Kidney (tissue), 14 donors: ENCODE data around the gene JAKMIP1. TPM values are rescaled to one million over a fixed set of nuclear protein-coding genes. Genes with fewer than 3 reads are reported as not detected.
A peak's percentile ranks its signal among the peaks of the same experiment; 100 is the strongest.

Source experiments
- DNase-seq, 5 donors: peaks; one replicate each; pipeline ENCODE4 v3.0.0-alpha.2; 2013 to 2020
- FAIRE-seq: peaks from 2 replicates; lab custom pipeline; 2012; peaks lifted over from hg19 to GRCh38; lab: Jason Lieb, UNC
- H3K27ac ChIP-seq, 2 donors: one replicate each; pipeline ENCODE4 v1.7.0; 2013; ENCODE audit warnings: low read depth in 2 of 2, low read length in 2 of 2, inconsistent platforms in 1 of 2
- H3K27me3 ChIP-seq: one replicate; pipeline ENCODE4 v1.7.1; 2013; ENCODE audit warnings: low read length, inconsistent platforms; ENCODE audit not compliant: control insufficient read depth, insufficient read depth
- H3K36me3 ChIP-seq, 3 donors: one replicate each; pipeline versions ENCODE4 v1.7.0 to v1.7.1; 2013; ENCODE audit warnings: low read length in 3 of 3, control low read depth in 1 of 3, inconsistent platforms in 1 of 3; ENCODE audit not compliant: insufficient read depth in 3 of 3, control insufficient read depth in 2 of 3
- H3K4me1 ChIP-seq, 3 donors: one replicate each; pipeline versions ENCODE4 v1.7.0 to v1.7.1; 2013; ENCODE audit warnings: low read length in 3 of 3, inconsistent platforms in 1 of 3, low read depth in 1 of 3; ENCODE audit not compliant: control insufficient read depth in 2 of 3, insufficient read depth in 2 of 3
- H3K4me3 ChIP-seq, 3 donors: one replicate each; pipeline versions ENCODE4 v1.7.0 to v1.8.1; 2013; ENCODE audit warnings: low read length in 3 of 3, control low read depth in 1 of 3, inconsistent platforms in 1 of 3
- H3K9ac ChIP-seq, 3 donors: one replicate each; pipeline versions ENCODE4 v1.7.0 to v1.7.1; 2013; ENCODE audit warnings: low read length in 3 of 3, control low read depth in 1 of 3, inconsistent platforms in 1 of 3
- H3K9me3 ChIP-seq, 3 donors: one replicate each; pipeline versions ENCODE4 v1.7.0 to v1.7.1; 2013; ENCODE audit warnings: low read length in 3 of 3, control low read depth in 1 of 3, inconsistent platforms in 1 of 3; ENCODE audit not compliant: control insufficient read depth in 2 of 3, insufficient read depth in 1 of 3
- CTCF ChIP-seq: IDR thresholded peaks from 3 replicates; pipeline ENCODE4 v1.5.1; 2012; ENCODE audit warnings: mild to moderate bottlenecking, moderate library complexity, borderline replicate concordance; ENCODE audit not compliant: insufficient read depth; ENCODE audit errors: extremely low read depth
- intact Hi-C: fragments of 100-400 bp; cut with DNase I; formaldehyde crosslinking; loops from one replicate; pipeline ENCODE4 v1.11.1; 2022
- polyA plus RNA-seq: library from polyadenylated mRNA; stranded (reverse); fragments of 350-450 nt; fragmentation: Illumina TruSeq; extraction: RNeasy Lipid Tissue Mini Kit (QIAGEN cat#74804); gene quantifications from one replicate; pipeline ENCODE4 v1.2.3, GENCODE V29; 2014; ENCODE audit warnings: low read depth, low replicate concordance; ENCODE audit not compliant: insufficient read depth
- total RNA-seq: library from RNA; stranded (reverse); fragmentation: NEBNext Ultra II Directional; extraction: Animal tissue kit (Norgen Biotek cat#: 25700); gene quantifications from one replicate; pipeline ENCODE4 v1.2.1, GENCODE V29; 2021
- donor health status: control.
- donor health status: control.
- donor health status: control.
- donor health status: control.
- donor health status: control.
- donor health status: DM: yes; HTN: yes; CAD: no.
- donor health status: Normal renal cell carcinoma (clear cell type).

JAKMIP1 gene
- total and polyA plus RNA-seq, 2 donors from 2014 or later: 0.69 TPM; not detected in 1

GRCh38 chr4:6245246-6246169 lies 45.2 kb upstream of the JAKMIP1 start:
- no peak for FAIRE-seq
- Histone ChIP-seq H3K4me1 (no peaks in the 10 kb centered on the region), H3K9me3 (peaks cover 0 to 3% (median 0%) of the 10 kb centered on the region in 3 donors), H3K36me3 (no peaks in the 10 kb centered on the region), H3K27me3 (peaks cover under 1% of the 10 kb centered on the region), H3K9ac (no peak overlapping the region), H3K4me3 (peak overlapping the region in 1 of 3 donors; percentile 16), H3K27ac (no peak overlapping the region)
- TF ChIP-seq CTCF: no peak
- peak; percentile 77 to 83 (median 80) for DNase-seq
- intact Hi-C loops: no loop called here

GRCh38 chr4:6242271-6243029 lies 42.1 kb upstream of the JAKMIP1 start:
- H3K27me3 ChIP-seq: no peaks in the 10 kb centered on the region
- DNase-seq: no peak

GRCh38 chr4:6241062-6241845 lies 40.9 kb upstream of the JAKMIP1 start:
- intact Hi-C loops: no loop called here
- no peak for FAIRE-seq

More at GRCh38 chr4:6242271-6243029, 42.1 kb upstream of the JAKMIP1 start:
- Histone ChIP-seq H3K36me3 (no peaks in the 10 kb centered on the region), H3K4me1 (no peaks in the 10 kb centered on the region), H3K9ac (no peak overlapping the region), H3K4me3 (no peak overlapping the region), H3K27ac (no peak overlapping the region), H3K9me3 (peaks cover 0 to 3% (median 0%) of the 10 kb centered on the region in 3 donors)
- intact Hi-C loops: no loop called here
- no peak for FAIRE-seq
- TF ChIP-seq CTCF: no peak

More at GRCh38 chr4:6241062-6241845, 40.9 kb upstream of the JAKMIP1 start:
- H3K36me3 ChIP-seq: no peaks in the 10 kb centered on the region
- DNase-seq: peak in 1 of 5 donors; percentile 35
- H3K4me3 ChIP-seq: no peak overlapping the region
- H3K4me1 ChIP-seq: no peaks in the 10 kb centered on the region
- no peaks in the 10 kb centered on the region for H3K27me3 ChIP-seq
- no peak for TF ChIP-seq CTCF
- peaks cover 0 to 3% (median 0%) of the 10 kb centered on the region in 3 donors for H3K9me3 ChIP-seq
- H3K27ac ChIP-seq: no peak overlapping the region
- no peak overlapping the region for H3K9ac ChIP-seq
